Measurements from ENCODE around the gene RNF181. TPM values are rescaled to one million over a fixed set of nuclear protein-coding genes. Genes with fewer than 3 reads are reported as not detected.

The RNF181 gene
- total RNA-seq, 1 donor from 2014 or later, result 78.8 TPM

DNA sequence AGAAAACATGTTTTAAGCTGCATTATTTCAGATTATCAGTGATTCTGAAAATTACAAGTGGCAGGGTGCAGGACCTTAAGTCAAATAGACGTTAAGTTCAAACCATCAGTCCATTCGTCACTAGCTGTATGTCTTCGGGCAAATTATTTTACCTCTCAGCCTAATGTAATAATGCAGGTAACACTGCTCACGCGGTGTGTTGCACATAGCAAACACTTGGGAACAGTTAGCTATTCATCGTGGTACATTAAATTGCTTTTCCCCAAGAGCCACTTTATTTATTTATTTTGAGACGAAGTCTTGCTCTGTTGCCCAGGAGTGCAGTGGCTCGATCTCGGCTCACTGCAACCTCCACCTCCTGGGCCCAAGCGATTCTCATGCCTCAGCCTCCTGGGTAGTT, 46.5 kb upstream of the RNF181 start:
- Mint-ChIP-seq H3K4me3 (no peak overlapping the region), H3K9me3 (no peaks in the 10 kb centered on the region), H3K4me1 (ENCODE audit: unreplicated experiment) (peaks cover 20% of the 10 kb centered on the region), H3K36me3 (peaks cover 29% of the 10 kb centered on the region), H3K27me3 (no peaks in the 10 kb centered on the region), H3K27ac (no peak overlapping the region)
- TF ChIP-seq, protein P1, sequence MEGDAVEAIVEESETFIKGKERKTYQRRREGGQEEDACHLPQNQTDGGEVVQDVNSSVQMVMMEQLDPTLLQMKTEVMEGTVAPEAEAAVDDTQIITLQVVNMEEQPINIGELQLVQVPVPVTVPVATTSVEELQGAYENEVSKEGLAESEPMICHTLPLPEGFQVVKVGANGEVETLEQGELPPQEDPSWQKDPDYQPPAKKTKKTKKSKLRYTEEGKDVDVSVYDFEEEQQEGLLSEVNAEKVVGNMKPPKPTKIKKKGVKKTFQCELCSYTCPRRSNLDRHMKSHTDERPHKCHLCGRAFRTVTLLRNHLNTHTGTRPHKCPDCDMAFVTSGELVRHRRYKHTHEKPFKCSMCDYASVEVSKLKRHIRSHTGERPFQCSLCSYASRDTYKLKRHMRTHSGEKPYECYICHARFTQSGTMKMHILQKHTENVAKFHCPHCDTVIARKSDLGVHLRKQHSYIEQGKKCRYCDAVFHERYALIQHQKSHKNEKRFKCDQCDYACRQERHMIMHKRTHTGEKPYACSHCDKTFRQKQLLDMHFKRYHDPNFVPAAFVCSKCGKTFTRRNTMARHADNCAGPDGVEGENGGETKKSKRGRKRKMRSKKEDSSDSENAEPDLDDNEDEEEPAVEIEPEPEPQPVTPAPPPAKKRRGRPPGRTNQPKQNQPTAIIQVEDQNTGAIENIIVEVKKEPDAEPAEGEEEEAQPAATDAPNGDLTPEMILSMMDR (conservative IDR thresholded peaks at IDR 0.05), result no peak
- DNase-seq (ENCODE audit: extremely low spot score, unreplicated experiment), result no peak

DNA sequence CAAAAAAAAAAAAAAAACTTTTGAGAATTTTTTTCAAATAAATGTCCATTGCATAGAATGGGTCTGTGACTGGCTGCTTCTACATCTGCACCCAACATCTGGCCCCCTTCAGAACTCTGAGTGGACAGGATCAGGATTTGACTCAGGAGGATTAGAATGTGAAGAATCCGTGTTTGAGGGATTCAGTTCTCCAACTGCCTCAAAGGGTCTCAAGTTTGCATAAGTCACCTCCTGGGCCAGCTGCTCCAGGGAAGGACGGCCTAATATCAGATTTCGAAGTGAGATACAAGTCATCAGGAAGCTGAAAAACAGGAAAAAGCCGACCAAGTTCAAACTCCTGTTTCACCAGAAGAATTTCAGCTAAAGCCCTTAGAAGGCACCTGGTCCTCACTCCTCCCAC, 45.7 kb upstream of the RNF181 start:
- no peaks in the 10 kb centered on the region for H3K27me3 Mint-ChIP-seq
- no peak overlapping the region for H3K4me3 Mint-ChIP-seq
- peak overlapping the region; percentile 32 for H3K27ac Mint-ChIP-seq
- H3K9me3 Mint-ChIP-seq, result no peaks in the 10 kb centered on the region
- H3K36me3 Mint-ChIP-seq, result peaks cover 26% of the 10 kb centered on the region
- DNase-seq (ENCODE audit: extremely low spot score, unreplicated experiment), result no peak
- TF ChIP-seq, protein P1 (conservative IDR thresholded peaks at IDR 0.05), result no peak
- H3K4me1 Mint-ChIP-seq (ENCODE audit: unreplicated experiment), result peaks cover 16% of the 10 kb centered on the region

DNA sequence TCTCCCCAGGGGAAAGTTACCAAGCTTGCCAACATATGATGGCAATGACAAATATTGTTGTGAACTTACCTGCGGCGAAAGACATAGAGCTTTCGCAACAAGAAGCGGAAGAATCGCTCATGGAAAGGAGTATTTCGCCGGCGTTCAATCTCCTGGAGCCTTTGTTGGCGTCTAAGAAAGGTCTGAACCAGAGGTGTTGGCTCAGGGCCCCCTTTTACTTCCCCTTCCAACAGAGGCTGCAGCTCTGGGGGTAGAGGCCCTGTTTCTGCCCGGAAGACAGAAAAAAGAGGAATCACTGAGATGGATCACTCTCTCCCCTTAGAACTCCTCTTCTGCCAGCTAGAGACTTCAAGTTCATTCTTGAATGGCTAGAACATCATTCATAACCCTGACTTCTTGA, 45.1 kb upstream of the RNF181 start:
- peaks cover 26% of the 10 kb centered on the region for H3K36me3 Mint-ChIP-seq
- no peak for DNase-seq (ENCODE audit: extremely low spot score, unreplicated experiment)
- H3K4me3 Mint-ChIP-seq, result no peak overlapping the region
- H3K27ac Mint-ChIP-seq, result peak overlapping the region; percentile 32
- H3K27me3 Mint-ChIP-seq, result no peaks in the 10 kb centered on the region
- TF ChIP-seq, protein P1 (conservative IDR thresholded peaks at IDR 0.05), result no peak
- peaks cover 16% of the 10 kb centered on the region for H3K4me1 Mint-ChIP-seq (ENCODE audit: unreplicated experiment)
- no peaks in the 10 kb centered on the region for H3K9me3 Mint-ChIP-seq

DNA sequence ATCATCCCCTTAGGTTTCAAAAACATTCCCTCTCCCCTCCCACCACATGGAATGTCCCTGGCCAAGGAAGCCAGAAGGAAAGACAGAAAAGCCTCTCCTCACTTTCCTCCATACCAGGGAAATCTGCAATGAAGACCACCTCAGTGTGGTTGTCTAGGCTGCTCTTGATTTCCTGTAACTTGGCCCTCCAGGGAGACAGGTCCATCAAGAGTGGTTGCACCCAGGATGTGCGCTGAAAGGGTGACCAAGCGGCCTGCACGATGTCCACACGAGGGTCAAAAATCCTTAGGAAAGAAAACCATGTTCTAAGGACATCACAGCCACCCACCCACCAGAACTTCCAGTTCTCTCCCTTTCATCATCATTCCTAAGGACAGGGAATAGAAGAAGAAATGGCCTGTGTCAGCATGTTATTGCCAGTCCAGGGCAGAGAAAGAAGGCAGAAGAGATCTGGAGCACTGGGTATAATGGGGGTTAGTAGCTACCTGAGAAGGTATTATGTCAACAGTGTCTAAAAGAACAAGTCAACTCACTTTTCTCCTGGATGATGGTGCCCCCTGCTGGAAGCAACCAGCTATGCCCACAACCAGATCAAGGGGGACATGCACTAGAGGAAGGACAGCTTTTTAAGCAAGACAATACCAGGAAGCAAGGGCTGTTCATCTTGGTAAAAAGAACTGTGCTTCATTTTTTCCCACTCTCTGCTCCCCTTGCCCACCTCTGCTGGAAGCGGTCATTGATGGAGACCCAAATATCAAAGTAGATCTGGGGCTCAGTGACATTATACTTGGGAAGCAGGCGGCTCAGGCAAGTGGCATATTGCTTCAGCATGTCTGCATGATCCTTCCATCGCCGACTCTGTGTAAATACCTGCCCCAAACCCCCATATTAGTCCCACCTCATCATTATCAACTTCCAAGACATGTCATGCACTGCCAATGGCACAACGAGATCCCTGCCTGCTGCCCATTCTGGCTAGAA, 43.6 kb upstream of the RNF181 start:
- H3K4me3 Mint-ChIP-seq, result no peak overlapping the region
- peaks cover 13% of the 10 kb centered on the region for H3K4me1 Mint-ChIP-seq (ENCODE audit: unreplicated experiment)
- TF ChIP-seq, protein P1 (conservative IDR thresholded peaks at IDR 0.05), result peak; percentile 94
- peaks cover 21% of the 10 kb centered on the region for H3K36me3 Mint-ChIP-seq
- H3K27ac Mint-ChIP-seq, result peak overlapping the region; percentile 76
- no peaks in the 10 kb centered on the region for H3K9me3 Mint-ChIP-seq
- DNase-seq (ENCODE audit: extremely low spot score, unreplicated experiment), result peak; percentile 82
- no peaks in the 10 kb centered on the region for H3K27me3 Mint-ChIP-seq

DNA sequence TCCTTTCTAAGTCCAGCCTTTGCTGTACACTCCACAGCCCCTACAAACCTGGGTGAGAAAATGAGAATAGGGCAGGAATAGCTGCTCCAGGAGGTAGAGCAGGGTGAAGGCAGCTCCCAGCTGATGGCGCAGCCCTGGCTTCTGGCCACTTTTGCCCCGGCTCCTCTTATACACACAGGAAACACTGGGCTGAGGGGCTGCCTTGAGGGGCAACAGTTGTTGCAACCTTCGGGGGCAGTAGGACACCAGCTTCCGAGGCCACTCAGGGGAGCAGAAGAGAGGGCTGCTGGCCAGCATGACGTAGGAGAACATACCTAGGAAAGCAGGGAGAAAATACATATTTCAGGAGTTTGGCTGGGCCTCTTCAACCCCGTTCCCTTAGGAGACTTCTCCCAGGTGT, 42.4 kb upstream of the RNF181 start:
- TF ChIP-seq, protein P1 (conservative IDR thresholded peaks at IDR 0.05), result no peak
- DNase-seq (ENCODE audit: extremely low spot score, unreplicated experiment), result no peak
- Mint-ChIP-seq H3K27me3 (no peaks in the 10 kb centered on the region), H3K4me3 (no peak overlapping the region), H3K4me1 (ENCODE audit: unreplicated experiment) (peaks cover 17% of the 10 kb centered on the region), H3K9me3 (no peaks in the 10 kb centered on the region), H3K36me3 (peaks cover 21% of the 10 kb centered on the region), H3K27ac (no peak overlapping the region)

Measured in type B pancreatic cell (in vitro differentiated cells).